ENCODE measurements around the gene RAB4B. TPM values are rescaled to one million over a fixed set of nuclear protein-coding genes. Genes with fewer than 3 reads are reported as not detected.
"Not testable (repeated sequence)": the region's sequence is repeated elsewhere in the genome, so short reads cannot be mapped to it uniquely, and the experiment has no call there.

Gene RAB4B
- total RNA-seq, 1 experiment from 2014 or later: 34.2 TPM

GRCh38 chr19:40780582-40780981, 2.5 kb downstream of the RAB4B start:
- DNase-seq (ENCODE audit: low read depth): no peak

DNA sequence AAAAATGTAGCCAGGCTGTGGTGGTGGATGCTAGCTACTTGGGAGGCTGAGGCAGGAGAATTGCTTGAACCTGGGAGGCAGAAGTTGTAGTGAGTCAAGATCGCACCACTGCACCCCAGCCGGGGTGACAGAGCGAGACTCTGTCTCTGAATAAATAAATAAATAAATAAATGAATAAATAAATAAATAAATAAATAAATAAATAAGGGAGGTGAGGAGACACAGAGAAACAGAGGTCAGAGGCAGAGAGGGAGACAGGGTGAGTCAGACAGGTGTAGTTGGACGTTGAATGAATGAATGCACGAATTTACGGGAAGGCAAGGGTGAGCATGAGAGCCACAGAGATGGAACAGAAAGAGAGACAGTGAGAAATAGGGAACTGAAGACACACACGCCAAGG, 3.1 kb downstream of the RAB4B start:
- no peak for DNase-seq (ENCODE audit: low read depth)

DNA sequence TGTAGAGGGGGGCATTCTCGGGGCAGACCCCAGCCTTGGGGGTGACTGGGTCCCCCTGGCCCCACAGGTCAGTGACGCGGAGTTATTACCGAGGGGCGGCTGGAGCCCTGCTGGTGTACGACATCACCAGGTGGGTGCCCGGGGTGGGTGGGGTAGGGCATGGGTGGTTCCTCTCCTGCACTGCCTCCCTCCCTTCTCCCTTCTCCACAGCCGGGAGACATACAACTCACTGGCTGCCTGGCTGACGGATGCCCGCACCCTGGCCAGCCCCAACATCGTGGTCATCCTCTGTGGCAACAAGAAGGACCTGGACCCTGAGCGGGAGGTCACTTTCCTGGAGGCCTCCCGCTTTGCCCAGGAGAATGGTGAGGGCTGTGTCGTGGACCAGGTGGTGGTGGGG, 5.7 kb downstream of the RAB4B start:
- DNase-seq (ENCODE audit: low read depth): no peak

GRCh38 chr19:40784146-40784545, 6.1 kb downstream of the RAB4B start:
- not testable (repeated sequence) for DNase-seq (ENCODE audit: low read depth)

DNA sequence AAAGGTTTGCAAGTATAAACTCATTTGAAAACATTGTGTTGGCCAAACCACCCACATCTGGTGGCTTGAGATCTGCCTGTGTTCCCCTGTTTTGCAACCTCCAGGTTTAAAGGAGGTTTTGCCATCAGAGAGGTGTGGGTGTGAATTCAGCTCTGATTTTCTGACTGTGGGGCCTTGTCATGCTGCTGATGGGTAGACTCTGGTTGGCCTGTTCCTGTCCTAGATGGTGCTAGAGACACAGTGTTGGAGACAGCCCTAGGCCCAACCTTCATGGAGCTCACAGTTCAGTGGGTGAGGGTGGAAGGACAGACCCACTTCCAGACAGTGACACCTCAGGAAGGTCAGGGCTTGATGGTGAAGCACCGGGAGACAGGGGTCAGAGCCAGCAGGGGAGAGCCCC, 7.5 kb downstream of the RAB4B start:
- no peak for DNase-seq (ENCODE audit: low read depth)

- DNase-seq (ENCODE audit: low read depth): no peak
Observed at GRCh38 chr19:40786060-40787037, 8.3 kb downstream of the RAB4B start.

GRCh38 chr19:40791349-40791748, 13.3 kb downstream of the RAB4B start:
- DNase-seq (ENCODE audit: low read depth): no peak

- DNase-seq (ENCODE audit: low read depth): no peak
Observed at GRCh38 chr19:40791996-40792395, 13.9 kb downstream of the RAB4B start.

GRCh38 chr19:40797166-40797962, 19.3 kb downstream of the RAB4B start:
- no peak for DNase-seq (ENCODE audit: low read depth)

- peak; percentile 79 for DNase-seq (ENCODE audit: low read depth)
Observed at GRCh38 chr19:40797963-40798682, 20.1 kb downstream of the RAB4B start.

GRCh38 chr19:40798683-40799557, 20.9 kb downstream of the RAB4B start, which contains the start of gene EGLN2:
TSS of gene EGLN2 (plus strand) at chr19:40799191. CDS start at chr19:40800573, 1,382 bp downstream.
- DNase-seq (ENCODE audit: low read depth): peak; percentile 100

DNA sequence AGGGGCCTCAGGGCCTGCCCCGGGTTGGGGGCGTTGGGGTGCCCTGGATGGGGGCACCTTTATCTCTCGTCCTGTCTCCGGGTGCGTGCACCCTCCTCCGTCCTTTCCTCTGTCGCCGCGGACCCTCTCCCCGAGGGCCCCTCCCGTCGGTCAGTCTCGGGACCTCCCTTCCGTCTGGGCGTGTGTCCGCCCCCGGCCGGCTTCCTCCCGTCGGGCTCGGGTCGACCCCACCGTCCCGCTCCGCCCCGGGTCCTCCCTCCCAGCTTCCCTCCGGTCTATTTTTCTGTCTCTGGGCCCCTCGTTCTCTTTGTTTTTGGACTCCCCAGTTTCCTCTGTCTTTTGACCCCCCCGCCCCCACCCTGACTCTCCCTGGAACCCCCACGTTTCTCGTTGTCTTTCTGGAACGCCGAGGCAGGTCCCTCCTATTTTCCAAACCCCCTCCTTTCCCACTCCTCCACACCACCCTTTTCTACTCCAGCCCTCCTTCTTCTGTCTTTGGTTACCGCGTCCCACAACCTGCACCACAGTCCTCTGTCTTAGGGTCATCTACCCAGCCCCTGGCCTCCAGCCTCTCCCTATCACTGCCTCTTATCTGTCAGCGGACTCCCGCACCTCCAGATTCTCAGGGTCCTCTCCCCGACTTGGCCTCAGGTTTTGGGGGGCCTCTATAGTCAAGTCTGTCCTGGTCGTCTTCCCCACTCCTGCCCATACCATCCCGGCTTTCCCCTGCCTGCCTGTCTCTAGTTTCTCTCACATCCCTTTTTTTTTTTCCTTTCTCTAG, 21.7 kb downstream of the RAB4B start:
- DNase-seq (ENCODE audit: low read depth): peak; percentile 29

DNA sequence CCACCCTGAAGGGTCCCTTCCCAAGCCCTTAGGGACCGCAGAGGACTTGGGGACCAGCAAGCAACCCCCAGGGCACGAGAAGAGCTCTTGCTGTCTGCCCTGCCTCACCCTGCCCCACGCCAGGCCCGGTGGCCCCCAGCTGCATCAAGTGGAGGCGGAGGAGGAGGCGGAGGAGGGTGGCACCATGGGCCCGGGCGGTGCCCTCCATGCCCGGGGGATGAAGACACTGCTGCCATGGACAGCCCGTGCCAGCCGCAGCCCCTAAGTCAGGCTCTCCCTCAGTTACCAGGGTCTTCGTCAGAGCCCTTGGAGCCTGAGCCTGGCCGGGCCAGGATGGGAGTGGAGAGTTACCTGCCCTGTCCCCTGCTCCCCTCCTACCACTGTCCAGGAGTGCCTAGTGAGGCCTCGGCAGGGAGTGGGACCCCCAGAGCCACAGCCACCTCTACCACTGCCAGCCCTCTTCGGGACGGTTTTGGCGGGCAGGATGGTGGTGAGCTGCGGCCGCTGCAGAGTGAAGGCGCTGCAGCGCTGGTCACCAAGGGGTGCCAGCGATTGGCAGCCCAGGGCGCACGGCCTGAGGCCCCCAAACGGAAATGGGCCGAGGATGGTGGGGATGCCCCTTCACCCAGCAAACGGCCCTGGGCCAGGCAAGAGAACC, 22.4 kb downstream of the RAB4B start:
- DNase-seq (ENCODE audit: low read depth): no peak

- DNase-seq (ENCODE audit: low read depth): no peak
Observed at GRCh38 chr19:40800997-40801377, 22.9 kb downstream of the RAB4B start.

- no peak for DNase-seq (ENCODE audit: low read depth)
Observed at GRCh38 chr19:40801426-40802299, 23.6 kb downstream of the RAB4B start.

DNA sequence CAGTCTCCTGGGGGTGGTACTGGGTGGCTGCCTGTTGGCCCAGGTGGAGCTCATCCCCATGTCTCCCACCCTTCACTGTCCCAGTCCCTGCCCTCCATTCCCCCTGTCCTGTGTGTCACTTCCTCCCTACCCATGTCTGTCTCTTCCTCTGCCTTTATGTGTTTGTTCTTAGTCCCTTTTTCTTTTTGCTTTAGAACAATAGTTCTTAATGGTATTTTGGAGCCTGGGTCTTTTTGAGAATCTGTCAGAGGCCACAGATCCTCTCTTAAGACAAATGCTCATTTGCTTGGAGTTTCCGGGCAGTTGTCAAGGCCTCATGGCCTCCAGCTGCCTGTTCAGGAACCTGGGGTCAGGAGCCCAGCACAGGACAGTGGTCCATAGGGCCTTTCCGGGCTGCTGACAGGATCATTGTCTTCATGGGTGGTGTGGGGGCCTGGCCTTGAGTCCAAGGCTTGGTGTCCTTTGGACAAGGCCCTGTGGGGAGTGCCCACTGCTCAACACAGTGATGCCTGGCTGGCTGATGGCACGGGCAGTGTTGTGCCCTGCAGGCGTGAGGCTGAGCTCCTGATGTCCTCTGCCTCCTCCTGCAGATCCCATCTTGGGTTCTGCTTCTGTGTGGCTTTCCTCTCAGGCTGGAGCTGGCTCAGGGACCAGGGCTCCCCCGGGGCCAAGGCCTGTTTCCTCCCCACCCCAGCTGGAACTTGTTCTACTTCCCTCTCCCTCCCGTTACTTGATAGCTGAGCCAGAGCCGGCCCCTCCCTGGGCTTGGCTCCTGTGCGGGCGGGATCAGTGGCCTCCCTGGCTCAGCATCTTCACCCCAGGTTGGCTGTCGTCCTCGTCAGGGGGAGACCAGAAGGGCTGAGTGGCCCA, 24.5 kb downstream of the RAB4B start:
- DNase-seq (ENCODE audit: low read depth): no peak

DNA sequence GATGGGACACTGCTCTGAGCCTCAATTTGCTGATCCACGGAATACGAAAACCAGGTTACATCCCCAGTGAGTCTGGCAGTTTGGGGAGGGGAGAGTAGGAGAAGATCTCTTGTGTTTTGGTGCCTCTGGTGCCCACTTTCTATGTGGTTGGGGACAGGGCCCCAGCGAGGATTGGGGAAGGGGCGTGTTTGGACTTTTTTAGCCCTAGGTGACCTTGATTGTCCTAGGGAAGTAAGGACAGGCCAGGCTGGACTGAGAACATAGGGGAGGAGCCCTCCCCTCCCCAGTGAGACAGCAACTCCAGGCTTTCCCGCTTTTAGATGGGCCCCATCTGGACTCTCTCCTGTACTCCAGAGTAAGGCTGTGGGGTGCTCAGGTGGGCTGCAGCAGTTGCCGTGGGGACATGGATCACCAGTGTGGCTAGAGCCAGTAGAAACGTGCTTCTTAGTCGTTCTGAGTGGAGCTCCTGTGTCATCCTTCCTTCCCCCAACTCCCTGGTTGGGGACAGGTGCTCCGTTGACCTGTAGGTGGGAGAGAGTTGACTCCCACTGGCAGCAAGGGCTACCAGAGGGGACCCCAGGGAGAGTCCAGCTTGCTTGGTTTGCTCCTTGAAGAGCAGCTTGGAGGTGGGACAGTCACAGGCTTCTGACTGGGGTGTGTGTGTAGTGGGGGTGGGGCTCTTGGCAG, 25.3 kb downstream of the RAB4B start:
- DNase-seq (ENCODE audit: low read depth): no peak
